ENCODE results near the gene MALL. TPM values are rescaled to one million over a fixed set of nuclear protein-coding genes. Genes with fewer than 3 reads are reported as not detected.

MALL gene
- total and polyA plus RNA-seq, 10 of the 15 experiments (the other 5 are each of a cell fraction or from before 2014, with no cell fraction given), result 0.26 TPM; not detected in 9

DNA sequence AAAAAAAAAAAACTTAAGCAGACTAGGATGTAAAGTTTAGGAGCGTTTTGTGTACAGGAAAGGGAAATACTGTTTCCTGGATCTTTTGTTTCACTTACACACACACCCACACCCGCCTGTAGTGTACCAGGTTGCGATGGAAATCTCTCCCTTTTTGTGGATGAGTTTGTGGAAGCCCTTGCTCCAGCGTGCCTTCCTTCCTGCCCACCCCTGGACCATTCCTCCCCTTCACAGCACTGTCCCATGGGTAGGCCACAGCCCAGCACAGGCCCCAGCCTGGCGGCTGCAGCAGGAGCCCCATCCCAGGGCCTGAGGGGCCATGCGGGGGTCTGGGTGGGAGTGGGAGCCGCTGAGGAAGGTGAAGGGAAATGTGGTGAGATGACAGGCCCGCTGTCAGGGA lies 15.1 kb downstream of the MALL start:
- DNase-seq (ENCODE audit: low read depth, low spot score) (no peak), FAIRE-seq (no peak), ATAC-seq (no peak)
- Histone ChIP-seq H3K4me3 (no peak overlapping the region), H3K79me2 (ENCODE audit: control insufficient read depth, insufficient read depth, low read length) (no peaks in the 10 kb centered on the region), H3K27me3 (replicated peaks in 1 of 2; ENCODE audit: control insufficient read depth in 2 of 2, insufficient read depth in 2 of 2, low read length in 1 of 2) (peaks cover 0 to under 1% of the 10 kb centered on the region in 2 experiments; a peak in 1 of 4 replicates), H3K27ac (ENCODE audit: control insufficient read depth, insufficient read depth) (no peak overlapping the region), H3K4me1 (ENCODE audit: control insufficient read depth, insufficient read depth, low read length) (no peaks in the 10 kb centered on the region), H3K9me3 (replicated peaks; ENCODE audit: control insufficient read depth, insufficient read depth, low read length) (no peaks in the 10 kb centered on the region), H4K20me1 (ENCODE audit: control insufficient read depth, insufficient read depth) (no peaks in the 10 kb centered on the region), H2AFZ (ENCODE audit: control insufficient read depth, low read depth, low read length) (no peak overlapping the region), H3K9ac (ENCODE audit: control insufficient read depth, insufficient read depth, low read length) (no peak overlapping the region), H3K36me3 (ENCODE audit: control insufficient read depth in 2 of 2, insufficient read depth in 2 of 2, low read length in 1 of 2) (no peaks in the 10 kb centered on the region), H3K4me2 (ENCODE audit: control insufficient read depth, insufficient read depth) (no peak overlapping the region)
- RAD21 ChIA-PET (ENCODE audit: unreplicated experiment), result no interaction called here
- BruUV-seq (replicated peaks), result no TSS peak
- in situ Hi-C loops (cut with MboI) (no loop called here), intact Hi-C loops (cut with micrococcal nuclease; ENCODE audit: unreplicated experiment) (no loop called here)
- SMC1A ChIA-PET (ENCODE audit: uncharacterized antibody, unreplicated experiment), result no interaction called here
- CTCF ChIA-PET, result no interaction called here
- no peak for TF ChIP-seq RFX5 (IDR thresholded peaks at IDR 0.05; ENCODE audit: low read depth, low read length)
- 29% methylated on average over 4 of the region's 8 CpGs for whole genome bisulfite sequencing (ENCODE audit: insufficient coverage, insufficient replicate concordance, low lambda C conversion rate, missing lambda C conversion rate)
- POLR2A ChIA-PET, result no interaction called here

DNA sequence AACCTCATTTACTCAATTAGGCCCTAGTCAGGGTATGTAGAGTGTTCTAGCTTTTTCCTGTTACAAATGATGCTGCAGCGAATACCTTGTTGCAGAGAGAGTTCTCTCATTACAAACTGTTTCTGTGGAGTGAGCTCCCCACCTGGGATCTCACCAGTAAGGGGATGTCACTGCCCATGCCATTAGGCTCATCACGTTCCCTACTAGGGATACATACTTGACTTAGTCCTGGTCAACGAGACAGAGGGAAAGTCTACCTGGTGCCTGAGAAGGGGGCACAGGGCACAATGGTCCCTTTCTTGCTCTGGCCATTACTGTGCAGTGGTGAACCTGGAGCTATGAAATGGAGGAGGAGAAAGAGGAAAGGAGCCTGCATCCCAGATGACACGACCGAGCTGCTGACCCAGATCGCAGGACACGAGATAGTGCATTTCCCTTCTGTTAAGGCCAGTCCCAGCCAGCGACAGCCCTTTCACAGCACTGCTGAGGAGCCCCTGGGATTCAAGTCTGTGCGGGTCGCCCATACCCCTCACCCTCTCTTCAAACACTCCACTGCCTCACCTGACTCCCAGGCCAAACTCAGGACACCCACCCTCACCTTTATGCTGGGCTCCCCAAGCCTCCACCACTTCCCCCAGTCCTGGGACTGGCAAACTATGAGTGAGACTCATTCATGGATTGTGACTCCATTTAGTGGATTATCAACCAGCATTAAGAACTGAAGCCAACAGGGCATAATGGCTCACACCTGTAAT lies 16.0 kb downstream of the MALL start:
- H3K9ac ChIP-seq (ENCODE audit: control insufficient read depth, insufficient read depth, low read length), result no peak overlapping the region
- BruUV-seq (replicated peaks), result no TSS peak
- TF ChIP-seq HDAC2 (IDR thresholded peaks at IDR 0.05), result no peak
- TF ChIP-seq, protein P1, sequence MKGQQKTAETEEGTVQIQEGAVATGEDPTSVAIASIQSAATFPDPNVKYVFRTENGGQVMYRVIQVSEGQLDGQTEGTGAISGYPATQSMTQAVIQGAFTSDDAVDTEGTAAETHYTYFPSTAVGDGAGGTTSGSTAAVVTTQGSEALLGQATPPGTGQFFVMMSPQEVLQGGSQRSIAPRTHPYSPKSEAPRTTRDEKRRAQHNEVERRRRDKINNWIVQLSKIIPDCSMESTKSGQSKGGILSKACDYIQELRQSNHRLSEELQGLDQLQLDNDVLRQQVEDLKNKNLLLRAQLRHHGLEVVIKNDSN (IDR thresholded peaks at IDR 0.05; ENCODE audit: borderline replicate concordance, extremely low read length, insufficient read depth, low read depth, low read length), result no peak
- TF ChIP-seq KDM1A (IDR thresholded peaks at IDR 0.05; ENCODE audit: borderline replicate concordance), result no peak
- TF ChIP-seq RAD51 (IDR thresholded peaks at IDR 0.05), result no peak
- TF ChIP-seq RCOR1 (conservative IDR thresholded peaks at IDR 0.05; ENCODE audit: low read depth, low read length), result no peak
- no peak for TF ChIP-seq E2F8 (IDR thresholded peaks at IDR 0.05; ENCODE audit: low read depth, partially characterized antibody)
- no peak for TF ChIP-seq ZBED1 (IDR thresholded peaks at IDR 0.05; ENCODE audit: borderline replicate concordance)
- no peak for TF ChIP-seq SP1 (IDR thresholded peaks at IDR 0.05; ENCODE audit: low read depth, low read length)
- TF ChIP-seq TCF3 (IDR thresholded peaks at IDR 0.05; ENCODE audit: borderline replicate concordance, insufficient read depth, low read depth, low read length), result no peak
- no peak for TF ChIP-seq BCL11A (IDR thresholded peaks at IDR 0.05; ENCODE audit: low read depth, low read length)
- TF ChIP-seq ZNF622 (IDR thresholded peaks at IDR 0.05), result no peak
- no peak for TF ChIP-seq TARDBP (IDR thresholded peaks at IDR 0.05; ENCODE audit: borderline replicate concordance)
- TF ChIP-seq TAF1 (IDR thresholded peaks at IDR 0.05; ENCODE audit: borderline replicate concordance, low read depth, low read length), result no peak
- TF ChIP-seq PML (IDR thresholded peaks at IDR 0.05; ENCODE audit: low read length), result no peak
- TF ChIP-seq ASH2L (IDR thresholded peaks at IDR 0.05; ENCODE audit: borderline replicate concordance, low read depth), result no peak

More for the DNA sequence above, 16.0 kb downstream of the MALL start:
- ChIA-PET RAD21 (ENCODE audit: unreplicated experiment) (no interaction called here), POLR2A (no interaction called here), SMC1A (ENCODE audit: uncharacterized antibody, unreplicated experiment) (interaction anchor here (1.1 kb wide), 1 partner anchor 57 kb away, joined by 3 read pairs; no protein-coding TSS in a partner anchor), CTCF (no interaction called here)
- Histone ChIP-seq H3K4me1 (ENCODE audit: control insufficient read depth, insufficient read depth, low read length) (no peaks in the 10 kb centered on the region), H2AFZ (ENCODE audit: control insufficient read depth, low read depth, low read length) (no peak overlapping the region), H3K36me3 (ENCODE audit: control insufficient read depth in 2 of 2, insufficient read depth in 2 of 2, low read length in 1 of 2) (no peaks in the 10 kb centered on the region), H3K4me2 (ENCODE audit: control insufficient read depth, insufficient read depth) (no peak overlapping the region), H3K9me3 (replicated peaks; ENCODE audit: control insufficient read depth, insufficient read depth, low read length) (no peaks in the 10 kb centered on the region), H4K20me1 (ENCODE audit: control insufficient read depth, insufficient read depth) (no peaks in the 10 kb centered on the region), H3K4me3 (no peak overlapping the region), H3K27me3 (replicated peaks in 1 of 2; ENCODE audit: control insufficient read depth in 2 of 2, insufficient read depth in 2 of 2, low read length in 1 of 2) (no peaks in the 10 kb centered on the region), H3K27ac (ENCODE audit: control insufficient read depth, insufficient read depth) (no peak overlapping the region), H3K79me2 (ENCODE audit: control insufficient read depth, insufficient read depth, low read length) (no peaks in the 10 kb centered on the region)
- FAIRE-seq (no peak), DNase-seq (ENCODE audit: low read depth, low spot score) (no peak), ATAC-seq (no peak)
- intact Hi-C loops (cut with micrococcal nuclease; ENCODE audit: unreplicated experiment), result no loop called here
- 31% methylated on average over 8 of the region's 10 CpGs for WGBS (ENCODE audit: insufficient coverage, insufficient replicate concordance, low lambda C conversion rate, missing lambda C conversion rate)
- in situ Hi-C loops (cut with MboI), result no loop called here
